ENCODE measurements around the gene SIK1.

DNA sequence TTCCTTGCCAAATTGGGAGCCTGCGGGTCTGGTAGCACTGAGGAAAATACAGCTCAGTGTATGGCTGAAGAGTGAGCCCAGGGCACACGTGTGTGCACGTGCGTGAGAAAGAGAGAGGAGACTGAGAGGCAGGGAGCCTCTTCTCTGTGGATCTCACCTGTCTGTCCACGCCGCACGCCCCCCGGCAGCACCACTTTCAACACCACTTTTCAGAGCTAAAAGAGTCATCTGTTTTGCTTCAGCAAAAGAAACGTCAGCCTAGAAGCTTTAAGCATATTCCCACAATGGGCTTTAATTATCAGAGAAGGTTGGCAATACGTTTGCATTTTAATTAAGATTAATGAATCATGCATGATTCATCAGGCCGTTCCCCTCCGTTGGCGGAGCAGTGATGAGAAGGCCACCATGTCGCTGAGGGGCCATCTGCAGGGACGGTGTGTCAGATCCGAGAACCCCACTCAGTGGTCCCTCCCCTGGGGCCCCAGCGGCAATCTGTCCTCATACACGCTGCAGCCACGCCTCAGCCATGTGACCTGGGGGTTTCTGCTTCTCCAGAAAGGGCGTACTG, 56.8 kb downstream of the SIK1 start:
- TF ChIP-seq, protein P1, sequence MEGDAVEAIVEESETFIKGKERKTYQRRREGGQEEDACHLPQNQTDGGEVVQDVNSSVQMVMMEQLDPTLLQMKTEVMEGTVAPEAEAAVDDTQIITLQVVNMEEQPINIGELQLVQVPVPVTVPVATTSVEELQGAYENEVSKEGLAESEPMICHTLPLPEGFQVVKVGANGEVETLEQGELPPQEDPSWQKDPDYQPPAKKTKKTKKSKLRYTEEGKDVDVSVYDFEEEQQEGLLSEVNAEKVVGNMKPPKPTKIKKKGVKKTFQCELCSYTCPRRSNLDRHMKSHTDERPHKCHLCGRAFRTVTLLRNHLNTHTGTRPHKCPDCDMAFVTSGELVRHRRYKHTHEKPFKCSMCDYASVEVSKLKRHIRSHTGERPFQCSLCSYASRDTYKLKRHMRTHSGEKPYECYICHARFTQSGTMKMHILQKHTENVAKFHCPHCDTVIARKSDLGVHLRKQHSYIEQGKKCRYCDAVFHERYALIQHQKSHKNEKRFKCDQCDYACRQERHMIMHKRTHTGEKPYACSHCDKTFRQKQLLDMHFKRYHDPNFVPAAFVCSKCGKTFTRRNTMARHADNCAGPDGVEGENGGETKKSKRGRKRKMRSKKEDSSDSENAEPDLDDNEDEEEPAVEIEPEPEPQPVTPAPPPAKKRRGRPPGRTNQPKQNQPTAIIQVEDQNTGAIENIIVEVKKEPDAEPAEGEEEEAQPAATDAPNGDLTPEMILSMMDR (IDR thresholded peaks at IDR 0.05): no peak
- TF ChIP-seq, protein P2, sequence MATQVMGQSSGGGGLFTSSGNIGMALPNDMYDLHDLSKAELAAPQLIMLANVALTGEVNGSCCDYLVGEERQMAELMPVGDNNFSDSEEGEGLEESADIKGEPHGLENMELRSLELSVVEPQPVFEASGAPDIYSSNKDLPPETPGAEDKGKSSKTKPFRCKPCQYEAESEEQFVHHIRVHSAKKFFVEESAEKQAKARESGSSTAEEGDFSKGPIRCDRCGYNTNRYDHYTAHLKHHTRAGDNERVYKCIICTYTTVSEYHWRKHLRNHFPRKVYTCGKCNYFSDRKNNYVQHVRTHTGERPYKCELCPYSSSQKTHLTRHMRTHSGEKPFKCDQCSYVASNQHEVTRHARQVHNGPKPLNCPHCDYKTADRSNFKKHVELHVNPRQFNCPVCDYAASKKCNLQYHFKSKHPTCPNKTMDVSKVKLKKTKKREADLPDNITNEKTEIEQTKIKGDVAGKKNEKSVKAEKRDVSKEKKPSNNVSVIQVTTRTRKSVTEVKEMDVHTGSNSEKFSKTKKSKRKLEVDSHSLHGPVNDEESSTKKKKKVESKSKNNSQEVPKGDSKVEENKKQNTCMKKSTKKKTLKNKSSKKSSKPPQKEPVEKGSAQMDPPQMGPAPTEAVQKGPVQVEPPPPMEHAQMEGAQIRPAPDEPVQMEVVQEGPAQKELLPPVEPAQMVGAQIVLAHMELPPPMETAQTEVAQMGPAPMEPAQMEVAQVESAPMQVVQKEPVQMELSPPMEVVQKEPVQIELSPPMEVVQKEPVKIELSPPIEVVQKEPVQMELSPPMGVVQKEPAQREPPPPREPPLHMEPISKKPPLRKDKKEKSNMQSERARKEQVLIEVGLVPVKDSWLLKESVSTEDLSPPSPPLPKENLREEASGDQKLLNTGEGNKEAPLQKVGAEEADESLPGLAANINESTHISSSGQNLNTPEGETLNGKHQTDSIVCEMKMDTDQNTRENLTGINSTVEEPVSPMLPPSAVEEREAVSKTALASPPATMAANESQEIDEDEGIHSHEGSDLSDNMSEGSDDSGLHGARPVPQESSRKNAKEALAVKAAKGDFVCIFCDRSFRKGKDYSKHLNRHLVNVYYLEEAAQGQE (IDR thresholded peaks at IDR 0.05; ENCODE audit: insufficient read depth in 1 of 2, low read depth in 2 of 2, low read length in 1 of 2): no peak
- no peak for TF ChIP-seq POLR2AphosphoS5 (IDR thresholded peaks at IDR 0.05; ENCODE audit: low read depth, low read length)
- no peak for TF ChIP-seq TCF7L2 (IDR thresholded peaks at IDR 0.05; ENCODE audit: low read depth, low read length)
